Measurements from ENCODE around the gene DNAJC11.

The DNAJC11 gene

DNA sequence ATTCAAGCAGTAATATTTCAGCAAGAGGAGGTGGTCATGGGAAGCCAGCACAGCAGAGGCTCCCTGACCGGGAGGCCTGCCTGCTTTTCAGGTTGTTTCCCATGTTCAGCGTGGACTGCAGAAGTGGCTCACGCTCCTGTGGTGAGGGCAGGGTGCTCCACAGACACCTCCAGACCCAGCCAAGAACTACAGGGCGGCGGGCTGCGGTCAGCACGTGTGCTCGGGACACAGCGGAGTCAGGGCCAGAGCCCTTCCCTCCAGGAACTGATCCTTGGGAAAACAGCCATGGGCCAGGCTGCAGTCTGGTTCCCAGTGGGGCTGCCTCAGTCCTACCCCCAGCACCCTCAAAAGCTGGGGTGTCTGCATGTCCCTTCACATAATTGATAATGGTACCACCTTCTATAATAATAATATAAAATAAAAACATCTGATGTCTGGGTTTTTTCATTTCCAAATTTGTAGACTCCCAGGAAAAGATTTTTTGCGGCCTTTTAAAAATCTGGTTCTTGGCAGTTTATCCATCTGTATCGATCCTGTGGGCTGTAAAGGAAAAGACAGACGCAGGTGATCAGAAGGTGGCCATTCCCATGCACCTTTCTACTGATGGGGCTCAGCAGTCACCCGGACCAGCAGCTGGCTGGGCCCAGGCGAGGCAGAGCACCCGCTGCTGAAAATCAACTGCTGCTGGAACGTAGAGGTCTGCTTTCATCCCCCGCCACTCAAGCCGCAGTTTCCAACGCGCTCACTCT lies 66.3 kb downstream of the DNAJC11 start:
- no peak for DNase-seq (ENCODE audit: low read depth, low spot score)
- TF ChIP-seq, protein P1, sequence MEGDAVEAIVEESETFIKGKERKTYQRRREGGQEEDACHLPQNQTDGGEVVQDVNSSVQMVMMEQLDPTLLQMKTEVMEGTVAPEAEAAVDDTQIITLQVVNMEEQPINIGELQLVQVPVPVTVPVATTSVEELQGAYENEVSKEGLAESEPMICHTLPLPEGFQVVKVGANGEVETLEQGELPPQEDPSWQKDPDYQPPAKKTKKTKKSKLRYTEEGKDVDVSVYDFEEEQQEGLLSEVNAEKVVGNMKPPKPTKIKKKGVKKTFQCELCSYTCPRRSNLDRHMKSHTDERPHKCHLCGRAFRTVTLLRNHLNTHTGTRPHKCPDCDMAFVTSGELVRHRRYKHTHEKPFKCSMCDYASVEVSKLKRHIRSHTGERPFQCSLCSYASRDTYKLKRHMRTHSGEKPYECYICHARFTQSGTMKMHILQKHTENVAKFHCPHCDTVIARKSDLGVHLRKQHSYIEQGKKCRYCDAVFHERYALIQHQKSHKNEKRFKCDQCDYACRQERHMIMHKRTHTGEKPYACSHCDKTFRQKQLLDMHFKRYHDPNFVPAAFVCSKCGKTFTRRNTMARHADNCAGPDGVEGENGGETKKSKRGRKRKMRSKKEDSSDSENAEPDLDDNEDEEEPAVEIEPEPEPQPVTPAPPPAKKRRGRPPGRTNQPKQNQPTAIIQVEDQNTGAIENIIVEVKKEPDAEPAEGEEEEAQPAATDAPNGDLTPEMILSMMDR (IDR thresholded peaks at IDR 0.05; ENCODE audit: low read depth, low read length): no peak
- no peak overlapping the region for H3K4me3 ChIP-seq (ENCODE audit: low read depth, low read length)
- in situ Hi-C loops (cut with HindIII; ENCODE audit: low sequenced_read_pairs): no loop called here

DNA sequence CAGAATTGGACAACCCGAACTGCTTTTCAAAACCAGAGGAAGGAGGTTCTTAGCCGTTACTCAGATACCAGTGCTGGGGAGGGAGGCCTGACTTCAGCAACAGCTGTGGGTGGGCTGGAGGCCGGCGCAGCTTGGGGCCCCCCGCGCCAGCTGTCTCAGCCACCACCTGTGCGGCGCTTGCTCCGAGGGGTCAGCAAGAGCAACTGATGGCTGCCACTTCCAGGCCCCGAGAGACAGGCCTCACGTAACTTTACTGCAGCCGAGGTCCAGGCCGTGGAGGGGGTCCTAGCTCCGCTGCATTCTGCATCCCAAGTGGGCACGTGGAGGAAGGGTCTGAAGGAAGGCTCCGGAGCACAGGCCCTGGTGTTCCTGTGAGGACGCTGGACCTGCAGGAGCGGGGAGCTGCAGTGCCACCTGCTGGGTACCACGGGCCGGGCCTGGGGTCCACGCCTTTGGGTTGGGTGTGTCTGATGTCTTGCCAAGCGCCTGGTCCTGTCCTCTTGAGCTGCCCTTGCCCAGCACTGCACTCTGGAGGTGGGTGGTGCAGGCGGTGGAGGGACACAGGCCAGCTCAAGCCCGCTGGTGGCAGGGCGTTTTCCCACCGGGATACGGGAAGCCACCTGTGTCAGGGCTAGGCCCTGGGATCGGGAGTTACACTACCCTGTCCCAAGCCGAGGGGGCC lies 67.1 kb downstream of the DNAJC11 start:
- H3K4me3 ChIP-seq (ENCODE audit: low read depth, low read length): no peak overlapping the region
- TF ChIP-seq, protein P1 (IDR thresholded peaks at IDR 0.05; ENCODE audit: low read depth, low read length): peak; percentile 56
- peak; percentile 22 for DNase-seq (ENCODE audit: low read depth, low spot score)
- in situ Hi-C loops (cut with HindIII; ENCODE audit: low sequenced_read_pairs): no loop called here

DNA sequence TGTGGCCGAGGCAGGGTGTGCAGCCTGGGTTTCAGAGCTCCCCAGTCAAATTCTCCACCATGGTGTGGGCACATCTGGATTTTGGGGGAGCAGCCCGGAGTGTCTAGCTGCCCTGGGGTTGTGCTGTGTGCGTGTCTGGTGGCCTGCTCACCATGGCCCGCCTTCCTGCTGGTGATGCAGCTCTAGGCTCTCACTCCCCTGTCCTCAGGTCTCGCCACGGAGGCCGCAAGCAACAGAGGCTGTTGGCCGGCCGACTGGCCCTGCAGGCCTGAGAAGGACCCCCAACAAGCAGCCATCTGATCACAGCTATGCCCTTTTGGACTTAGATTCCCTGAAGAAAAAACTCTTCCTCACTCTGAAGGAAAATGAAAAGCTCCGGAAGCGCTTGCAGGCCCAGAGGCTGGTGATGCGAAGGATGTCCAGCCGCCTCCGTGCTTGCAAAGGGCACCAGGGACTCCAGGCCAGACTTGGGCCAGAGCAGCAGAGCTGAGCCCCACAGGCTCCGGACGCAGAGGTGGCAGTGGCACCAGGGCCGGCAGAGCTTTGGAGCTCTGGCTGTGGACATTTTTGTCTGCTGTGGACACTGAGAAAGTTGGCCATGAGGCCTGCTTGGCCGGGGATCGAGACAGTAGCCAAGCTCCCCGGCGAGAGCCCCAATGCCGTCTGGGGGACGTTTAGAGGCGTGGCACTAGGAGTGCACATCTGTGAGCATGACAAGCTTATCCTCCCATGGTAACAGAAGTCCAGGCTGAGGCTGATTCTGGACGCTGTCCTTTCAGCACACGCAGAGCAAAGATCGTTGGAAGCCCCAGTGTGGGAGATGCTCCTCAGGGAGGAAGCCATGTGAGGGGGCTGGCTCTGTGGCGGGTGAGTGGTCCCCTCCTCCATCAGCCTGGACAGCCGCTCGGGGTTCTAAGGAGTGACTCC lies 68.8 kb downstream of the DNAJC11 start:
- DNase-seq (ENCODE audit: low read depth, low spot score): no peak
- H3K4me3 ChIP-seq (ENCODE audit: low read depth, low read length): no peak overlapping the region
- in situ Hi-C loops (cut with HindIII; ENCODE audit: low sequenced_read_pairs): no loop called here
- TF ChIP-seq, protein P1 (IDR thresholded peaks at IDR 0.05; ENCODE audit: low read depth, low read length): no peak

DNA sequence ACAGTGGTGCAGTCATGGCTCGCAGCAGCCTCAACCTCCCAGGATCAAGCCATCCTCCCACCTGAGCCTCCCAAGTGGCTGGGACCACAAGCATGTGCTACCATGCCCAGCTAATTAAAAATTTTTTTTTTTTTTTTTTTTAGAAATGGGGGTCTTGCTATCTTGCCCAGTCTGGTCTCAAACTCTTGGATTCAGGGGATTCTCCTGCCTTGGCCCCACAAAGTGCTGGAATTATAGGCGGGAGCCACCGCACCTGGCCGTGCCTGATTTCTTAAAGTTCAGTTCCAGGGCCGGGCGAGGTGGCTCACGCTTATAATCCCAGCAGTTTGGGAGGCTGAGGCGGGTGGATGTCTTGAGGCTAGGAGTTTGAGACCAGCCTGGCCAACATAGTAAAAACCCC lies 70.6 kb downstream of the DNAJC11 start:
- in situ Hi-C loops (cut with HindIII; ENCODE audit: low sequenced_read_pairs): no loop called here
- no peak overlapping the region for H3K4me3 ChIP-seq (ENCODE audit: low read depth, low read length)
- no peak for DNase-seq (ENCODE audit: low read depth, low spot score)
- TF ChIP-seq, protein P1 (IDR thresholded peaks at IDR 0.05; ENCODE audit: low read depth, low read length): no peak

DNA sequence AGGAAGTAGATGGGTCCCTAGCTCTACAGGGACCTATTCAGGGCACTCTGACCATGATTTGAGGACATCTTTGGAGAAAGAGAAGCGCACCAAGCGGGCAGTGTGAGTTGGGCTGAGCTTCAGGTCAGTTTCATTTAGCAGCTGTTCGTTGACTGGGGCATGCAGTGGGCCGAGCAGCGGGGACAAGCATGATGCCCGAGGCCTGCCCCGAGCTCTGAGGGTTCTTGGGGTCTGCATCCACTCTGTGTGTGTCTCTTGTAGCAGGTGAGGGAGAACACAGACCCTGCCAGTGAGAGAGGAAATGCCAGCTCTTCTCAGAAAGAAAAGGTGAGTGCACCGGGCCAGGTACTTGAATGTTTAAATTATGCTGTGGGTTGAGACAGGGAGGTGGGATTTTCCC lies 71.6 kb downstream of the DNAJC11 start:
- TF ChIP-seq, protein P1 (IDR thresholded peaks at IDR 0.05; ENCODE audit: low read depth, low read length): no peak
- no peak for DNase-seq (ENCODE audit: low read depth, low spot score)
- in situ Hi-C loops (cut with HindIII; ENCODE audit: low sequenced_read_pairs): no loop called here
- H3K4me3 ChIP-seq (ENCODE audit: low read depth, low read length): no peak overlapping the region

DNA sequence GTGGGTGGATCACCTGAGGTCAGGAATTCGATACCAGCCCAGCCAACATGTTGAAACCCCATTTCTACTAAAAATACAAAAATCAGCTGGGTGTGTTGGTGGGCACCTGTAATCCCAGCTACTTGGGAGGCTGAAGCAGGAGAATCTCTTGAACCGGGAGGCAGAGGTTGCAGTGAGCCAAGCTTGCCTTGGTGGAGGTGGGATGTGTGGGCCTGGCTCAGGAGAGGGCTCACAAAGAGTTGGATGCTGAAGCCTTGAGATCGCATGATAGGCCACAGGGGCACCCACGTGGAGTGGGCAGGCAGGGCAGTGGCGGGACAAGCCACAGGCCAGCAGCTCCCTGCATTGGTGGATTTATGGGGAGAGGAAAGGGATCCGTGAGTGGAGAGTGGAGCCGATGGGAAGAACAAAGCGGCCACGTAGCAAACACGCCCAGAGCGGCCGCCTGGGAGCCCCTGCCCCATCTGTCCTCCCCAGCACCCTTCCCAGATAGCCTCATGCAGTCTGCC lies 72.6 kb downstream of the DNAJC11 start:
- TF ChIP-seq, protein P1 (IDR thresholded peaks at IDR 0.05; ENCODE audit: low read depth, low read length): no peak
- H3K4me3 ChIP-seq (ENCODE audit: low read depth, low read length): no peak overlapping the region
- no peak for DNase-seq (ENCODE audit: low read depth, low spot score)
- in situ Hi-C loops (cut with HindIII; ENCODE audit: low sequenced_read_pairs): no loop called here
